ENCODE results near the gene PSMA3. TPM values are rescaled to one million over a fixed set of nuclear protein-coding genes. Genes with fewer than 3 reads are reported as not detected.
A peak's percentile ranks its signal among the peaks of the same experiment; 100 is the strongest.

The PSMA3 gene
- total RNA-seq, 6 donors from 2014 or later: 49.2 to 164 (median 153) TPM

DNA sequence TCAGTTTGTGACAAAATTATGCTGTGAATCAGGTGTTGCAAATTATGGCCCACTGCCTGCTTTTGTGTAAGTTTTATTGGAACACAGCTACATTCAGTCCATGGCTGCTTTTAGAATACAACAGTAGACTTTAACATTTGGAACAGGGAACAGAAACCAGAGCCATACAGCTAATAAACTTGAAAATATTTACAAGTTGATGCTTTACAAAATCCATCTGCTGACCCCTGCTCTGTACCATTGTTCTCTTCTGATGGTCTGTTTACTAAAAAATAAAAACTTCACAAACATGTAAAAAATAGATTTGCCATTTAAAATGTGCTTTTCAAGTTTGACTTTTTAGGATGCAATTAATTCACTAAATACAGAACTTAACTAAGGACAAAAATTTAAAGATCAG is 20.8 kb downstream of the PSMA3 start:
- H3K27me3 ChIP-seq: no peaks in the 10 kb centered on the region
- peak overlapping the region in 1 of 4 donors; percentile 11 for H3K27ac ChIP-seq
- H3K4me1 ChIP-seq: peaks cover 0 to 2% (median 0%) of the 10 kb centered on the region in 4 donors
- no peak for ATAC-seq (ENCODE audit: low FRiP score in 2 of 2)
- H3K4me3 ChIP-seq: no peak overlapping the region
- H3K9me3 ChIP-seq: no peaks in the 10 kb centered on the region
- DNase-seq: no peak
- H3K36me3 ChIP-seq: peaks cover 31 to 100% (median 80%) of the 10 kb centered on the region in 4 donors
- TF ChIP-seq POLR2AphosphoS5 (IDR thresholded peaks at IDR 0.05) (no peak), EP300 (IDR thresholded peaks at IDR 0.05) (no peak), CTCF (IDR thresholded peaks at IDR 0.05) (no peak), POLR2A (IDR thresholded peaks at IDR 0.05) (no peak)

DNA sequence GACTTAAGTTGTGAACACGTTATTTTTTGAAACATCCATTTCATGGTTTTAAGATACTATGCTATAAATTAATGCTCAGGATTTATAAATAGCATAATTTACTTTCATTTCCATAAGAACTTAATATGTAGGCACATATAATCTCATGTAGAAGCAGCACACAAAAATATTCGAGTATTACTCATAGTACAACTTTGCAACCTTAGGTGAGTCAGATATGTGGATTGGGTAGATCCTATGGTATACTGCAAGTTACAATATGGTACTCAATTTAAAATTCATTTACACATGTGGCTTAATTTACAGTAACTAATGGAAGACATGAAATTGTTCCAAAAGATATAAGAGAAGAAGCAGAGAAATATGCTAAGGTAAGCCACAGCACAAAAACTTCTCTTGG is 26.0 kb downstream of the PSMA3 start:
- peaks cover 16 to 35% (median 23%) of the 10 kb centered on the region in 4 donors for H3K4me1 ChIP-seq
- no peak overlapping the region for H3K27ac ChIP-seq

GRCh38 chr14:58272588-58273372 is 28.1 kb downstream of the PSMA3 start:
- H3K9me3 ChIP-seq: no peaks in the 10 kb centered on the region
- H3K4me1 ChIP-seq: peaks cover 21 to 47% (median 31%) of the 10 kb centered on the region in 4 donors
- peak overlapping the region in 2 of 4 donors; percentile 57 to 70 for H3K27ac ChIP-seq
- TF ChIP-seq POLR2AphosphoS5 (IDR thresholded peaks at IDR 0.05) (no peak), CTCF (IDR thresholded peaks at IDR 0.05) (peak in 3 of 6 experiments; percentile 16 to 35 (median 28))
- peaks cover 16 to 85% (median 46%) of the 10 kb centered on the region in 4 donors for H3K36me3 ChIP-seq
- DNase-seq (peak in 1 of 2 donors; percentile 77), ATAC-seq (ENCODE audit: low FRiP score in 2 of 2) (peak; percentile 73 to 90)
- 69 to 76% methylated on average over 4 of the region's 4 CpGs for WGBS, 2 donors
- no peak overlapping the region for H3K4me3 ChIP-seq
- H3K27me3 ChIP-seq: no peaks in the 10 kb centered on the region

More for the DNA sequence above, 26.0 kb downstream of the PSMA3 start:
- H3K27me3 ChIP-seq: no peaks in the 10 kb centered on the region
- H3K9me3 ChIP-seq: no peaks in the 10 kb centered on the region
- H3K36me3 ChIP-seq: peaks cover 20 to 92% (median 56%) of the 10 kb centered on the region in 4 donors
- H3K4me3 ChIP-seq: no peak overlapping the region
- ATAC-seq (ENCODE audit: low FRiP score in 2 of 2) (no peak), DNase-seq (no peak)
- TF ChIP-seq CTCF (IDR thresholded peaks at IDR 0.05) (no peak), POLR2AphosphoS5 (IDR thresholded peaks at IDR 0.05) (no peak), POLR2A (IDR thresholded peaks at IDR 0.05) (no peak), EP300 (IDR thresholded peaks at IDR 0.05) (no peak)
- 81 to 91% methylated on average over 2 of the region's 2 CpGs for WGBS, 2 donors

DNA sequence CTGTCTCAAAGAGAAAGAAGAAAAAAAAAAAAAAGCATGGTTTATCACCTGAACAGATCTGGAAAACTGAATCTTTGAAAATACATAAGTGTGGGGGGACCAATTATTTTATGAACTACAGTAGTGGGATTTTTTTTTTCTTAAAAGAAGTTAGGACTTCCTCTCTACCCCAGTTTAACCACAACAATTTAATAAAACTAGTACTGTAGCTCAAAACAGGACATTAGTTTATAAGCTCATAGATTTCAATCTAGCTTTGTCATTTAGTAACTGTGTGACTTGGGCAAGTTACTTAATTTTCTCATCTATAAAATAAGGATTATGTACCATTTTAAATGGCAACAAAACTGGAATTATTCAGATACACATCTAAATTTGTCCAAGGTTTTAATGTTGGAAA is 30.2 kb downstream of the PSMA3 start:
- ATAC-seq (ENCODE audit: low FRiP score in 2 of 2) (no peak), DNase-seq (no peak)
- H3K36me3 ChIP-seq: peaks cover 14 to 84% (median 36%) of the 10 kb centered on the region in 4 donors
- TF ChIP-seq POLR2AphosphoS5 (IDR thresholded peaks at IDR 0.05): no peak
- H3K9me3 ChIP-seq: no peaks in the 10 kb centered on the region
- peaks cover 21 to 47% (median 31%) of the 10 kb centered on the region in 4 donors for H3K4me1 ChIP-seq
- H3K27ac ChIP-seq: peak overlapping the region in 1 of 4 donors; percentile 42
- H3K27me3 ChIP-seq: no peaks in the 10 kb centered on the region
- no peak overlapping the region for H3K4me3 ChIP-seq

- TF ChIP-seq POLR2AphosphoS5 (IDR thresholded peaks at IDR 0.05) (no peak), EP300 (IDR thresholded peaks at IDR 0.05) (no peak), CTCF (IDR thresholded peaks at IDR 0.05) (no peak), POLR2A (IDR thresholded peaks at IDR 0.05) (no peak)
- no peak overlapping the region for H3K4me3 ChIP-seq
- H3K27me3 ChIP-seq: no peaks in the 10 kb centered on the region
- ATAC-seq (ENCODE audit: low FRiP score in 2 of 2) (no peak), DNase-seq (no peak)
- no peaks in the 10 kb centered on the region for H3K9me3 ChIP-seq
- WGBS, 2 donors: 81 to 87% methylated on average over 2 of the region's 2 CpGs
- peaks cover 24 to 47% (median 35%) of the 10 kb centered on the region in 4 donors for H3K4me1 ChIP-seq
- peak overlapping the region in 1 of 4 donors; percentile 42 for H3K27ac ChIP-seq
- H3K36me3 ChIP-seq: peaks cover 8 to 79% (median 29%) of the 10 kb centered on the region in 4 donors
Measured at GRCh38 chr14:58275527-58276190, 31.0 kb downstream of the PSMA3 start.

Measured in upper lobe of left lung (tissue), 6 donors.